NCI-H2227 treated with DMSO at 0.1 percent for 48 hours (cell line): ENCODE results near the gene COL18A1.
"Not testable (repeated sequence)": the region's sequence is repeated elsewhere in the genome, so short reads cannot be mapped to it uniquely, and the experiment has no call there.

Experiments
- DNase-seq: peaks from one replicate; lab custom pipeline; 2025; lab: John Stamatoyannopoulos, UW

The COL18A1 gene

GRCh38 chr21:45441431-45442255, 36.7 kb downstream of the COL18A1 start:
- DNase-seq: no peak

GRCh38 chr21:45442276-45442675, 37.3 kb downstream of the COL18A1 start:
- DNase-seq: no peak

GRCh38 chr21:45442686-45443594, 38.0 kb downstream of the COL18A1 start:
- not testable (repeated sequence) for DNase-seq

GRCh38 chr21:45443595-45444181, 38.7 kb downstream of the COL18A1 start:
- no peak for DNase-seq

GRCh38 chr21:45444385-45444784, 39.4 kb downstream of the COL18A1 start:
- no peak for DNase-seq

GRCh38 chr21:45445369-45445768, 40.4 kb downstream of the COL18A1 start:
- DNase-seq: no peak

GRCh38 chr21:45447821-45448220, 42.9 kb downstream of the COL18A1 start:
- DNase-seq: no peak

- DNase-seq: no peak
These were observed 43.4 kb downstream of the COL18A1 start for GRCh38 chr21:45448283-45448809.

GRCh38 chr21:45448810-45449657, 44.1 kb downstream of the COL18A1 start:
- DNase-seq: no peak

- no peak for DNase-seq
These were observed 44.9 kb downstream of the COL18A1 start for GRCh38 chr21:45449658-45450422.

- no peak for DNase-seq
These were observed 45.6 kb downstream of the COL18A1 start for GRCh38 chr21:45450423-45451090.

GRCh38 chr21:45451091-45451740, 46.3 kb downstream of the COL18A1 start:
- DNase-seq: no peak

GRCh38 chr21:45451771-45452182, 46.8 kb downstream of the COL18A1 start:
- no peak for DNase-seq

- DNase-seq: no peak
These were observed 47.8 kb downstream of the COL18A1 start for GRCh38 chr21:45452696-45453307.

- DNase-seq: no peak
These were observed 48.5 kb downstream of the COL18A1 start for GRCh38 chr21:45453308-45453950.

GRCh38 chr21:45454060-45454925, 49.3 kb downstream of the COL18A1 start:
- DNase-seq: no peak

GRCh38 chr21:45454926-45455673, 50.1 kb downstream of the COL18A1 start:
- no peak for DNase-seq
